Thymus (tissue), 11 donors: ENCODE measurements around the gene UBE2G2. TPM values are rescaled to one million over a fixed set of nuclear protein-coding genes. Genes with fewer than 3 reads are reported as not detected.

Source experiments
- DNase-seq, 9 donors: peaks; one replicate each; pipeline ENCODE4 v3.0.0-alpha.2; 2013; ENCODE audit warnings: low spot score in 9 of 9, low read depth in 6 of 9, missing footprints in 1 of 9
- H3K27ac ChIP-seq, 2 donors: one replicate each; pipeline ENCODE4 v1.5.1; 2013; ENCODE audit warnings: control low read depth in 1 of 2, low read depth in 1 of 2, low read length in 1 of 2, mild to moderate bottlenecking in 1 of 2, moderate library complexity in 1 of 2
- H3K27me3 ChIP-seq, 2 donors: one replicate each; pipeline ENCODE4 v1.5.1; 2013; ENCODE audit warnings: low read length in 1 of 2; ENCODE audit not compliant: control insufficient read depth in 2 of 2, insufficient read depth in 1 of 2
- H3K36me3 ChIP-seq, 2 donors: one replicate each; pipeline ENCODE4 v1.5.1; 2013; ENCODE audit warnings: low read length in 1 of 2, mild to moderate bottlenecking in 1 of 2, moderate library complexity in 1 of 2; ENCODE audit not compliant: control insufficient read depth in 2 of 2, insufficient read depth in 2 of 2
- H3K4me1 ChIP-seq, 2 donors: one replicate each; pipeline ENCODE4 v1.5.1; 2013; ENCODE audit warnings: low read length in 2 of 2; ENCODE audit not compliant: control insufficient read depth in 2 of 2, insufficient read depth in 2 of 2
- H3K4me3 ChIP-seq, 2 donors: one replicate each; pipeline ENCODE4 v1.5.1; 2013; ENCODE audit warnings: low read length in 2 of 2, control low read depth in 1 of 2, mild to moderate bottlenecking in 1 of 2
- H3K9me3 ChIP-seq, 2 donors: one replicate each; pipeline ENCODE4 v1.5.1; 2013; ENCODE audit warnings: low read length in 1 of 2, mild to moderate bottlenecking in 1 of 2; ENCODE audit not compliant: control insufficient read depth in 2 of 2, insufficient read depth in 1 of 2
- WGBS: extraction: QIAGEN DNeasy Blood & Tissue Kit; methylation state at CpG from one replicate; pipeline ENCODE4 v1.1.7; 2013; 5-methylcytosine and 5-hydroxymethylcytosine counted together
- polyA plus RNA-seq: library from polyadenylated mRNA; stranded (reverse); fragments of 200-250 nt; gene quantifications from one replicate; pipeline ENCODE4 v1.2.3, GENCODE V29; 2013
- total RNA-seq: library from RNA; stranded (reverse); fragments of 120-200 nt; gene quantifications from one replicate; pipeline ENCODE4 v1.2.4, GENCODE V29; 2013
- donor health status: healthy.

Gene UBE2G2
- total and polyA plus RNA-seq, 2 donors = 32.8 to 67.6 TPM

DNA sequence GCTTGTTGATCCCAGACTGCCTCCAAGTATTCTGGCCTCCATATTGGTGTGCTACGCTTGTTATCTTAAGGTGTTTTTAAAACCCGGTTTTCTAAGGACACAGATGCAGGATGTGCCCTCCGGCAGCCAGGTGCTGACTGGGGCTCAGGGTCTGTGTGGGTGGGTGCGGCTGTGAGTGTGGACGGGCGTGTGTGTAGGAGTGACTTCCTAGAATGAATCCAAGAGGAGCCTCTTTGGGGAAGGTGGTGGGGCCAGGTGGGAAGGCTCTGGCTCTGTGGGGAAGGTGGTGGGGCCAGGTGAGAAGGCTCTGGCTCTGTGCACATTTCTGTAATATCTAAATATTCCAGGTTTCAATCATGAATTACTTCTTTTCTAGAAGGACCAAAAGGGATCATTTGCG lies 77.4 kb downstream of the UBE2G2 start:
- H3K4me1 ChIP-seq = no peaks in the 10 kb centered on the region
- peaks cover 19 to 54% of the 10 kb centered on the region in 2 donors for H3K27me3 ChIP-seq
- no peak for DNase-seq
- no peak overlapping the region for H3K27ac ChIP-seq
- H3K36me3 ChIP-seq = no peaks in the 10 kb centered on the region
- H3K4me3 ChIP-seq = no peak overlapping the region
- 96% methylated on average over 7 of the region's 7 CpGs for WGBS
- no peaks in the 10 kb centered on the region for H3K9me3 ChIP-seq

DNA sequence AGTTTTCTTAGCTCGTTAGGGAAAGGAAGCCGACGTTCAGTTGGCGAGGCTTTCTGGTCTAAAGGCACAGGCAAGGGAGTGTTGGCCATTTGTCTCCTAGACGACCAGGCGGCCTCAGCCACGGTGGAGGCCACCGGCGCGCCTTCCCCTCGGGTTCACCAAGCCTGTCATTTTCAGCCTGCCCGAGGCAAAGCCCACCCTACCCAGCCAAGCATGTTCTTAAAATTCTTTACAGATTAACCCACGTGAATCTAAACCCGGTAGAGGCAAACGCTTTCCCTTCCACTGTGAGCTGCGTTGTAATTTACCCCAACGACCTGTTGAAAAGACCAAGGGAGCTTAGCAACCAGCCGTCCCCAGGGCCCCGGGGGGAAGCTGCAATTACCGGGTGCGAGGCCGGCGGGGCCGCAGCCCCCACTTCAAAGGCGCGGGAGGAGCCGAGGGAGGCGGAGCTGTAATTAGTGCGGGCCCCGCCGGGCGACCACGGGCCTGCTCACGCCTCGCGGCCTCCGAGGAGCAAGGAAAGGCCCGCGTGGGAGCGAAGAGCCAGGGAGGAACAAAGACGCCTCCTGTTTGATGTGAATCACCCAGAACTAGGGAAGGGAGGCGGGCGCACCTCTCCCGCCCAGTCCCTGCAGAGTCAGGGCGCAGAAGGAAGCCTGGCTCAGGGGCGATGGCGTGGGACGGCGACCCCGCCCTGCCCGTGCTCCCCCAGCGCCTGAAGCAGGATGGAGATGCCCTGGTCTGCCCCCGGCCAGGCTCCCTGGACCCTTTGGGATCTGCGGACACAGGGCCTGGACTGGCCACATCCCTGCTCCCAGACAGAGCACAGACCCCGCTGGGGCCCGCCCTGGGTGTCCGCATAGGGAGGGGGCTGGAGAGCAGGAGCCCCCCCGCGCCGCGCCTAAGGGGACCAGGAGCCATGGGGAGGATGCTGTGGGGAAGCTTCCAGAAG lies 78.2 kb downstream of the UBE2G2 start:
- WGBS = 19% methylated on average over 61 of the region's 61 CpGs
- H3K9me3 ChIP-seq = no peaks in the 10 kb centered on the region
- H3K4me3 ChIP-seq = no peak overlapping the region
- no peak overlapping the region for H3K27ac ChIP-seq
- no peak for DNase-seq
- peaks cover 19 to 59% of the 10 kb centered on the region in 2 donors for H3K27me3 ChIP-seq
- H3K36me3 ChIP-seq = no peaks in the 10 kb centered on the region
- H3K4me1 ChIP-seq = no peaks in the 10 kb centered on the region

GRCh38 chr21:44722731-44723130 lies 78.9 kb downstream of the UBE2G2 start:
- no peak overlapping the region for H3K4me3 ChIP-seq
- no peaks in the 10 kb centered on the region for H3K4me1 ChIP-seq
- DNase-seq = no peak
- no peaks in the 10 kb centered on the region for H3K36me3 ChIP-seq
- WGBS = 49% methylated on average over 5 of the region's 5 CpGs
- H3K27me3 ChIP-seq = peaks cover 22 to 61% of the 10 kb centered on the region in 2 donors
- no peak overlapping the region for H3K27ac ChIP-seq
- H3K9me3 ChIP-seq = no peaks in the 10 kb centered on the region

GRCh38 chr21:44720170-44720569 lies 81.5 kb downstream of the UBE2G2 start:
- Histone ChIP-seq H3K27me3 (peaks cover 22 to 67% of the 10 kb centered on the region in 2 donors), H3K4me3 (no peak overlapping the region), H3K9me3 (no peaks in the 10 kb centered on the region), H3K27ac (no peak overlapping the region), H3K4me1 (no peaks in the 10 kb centered on the region), H3K36me3 (no peaks in the 10 kb centered on the region)
- 96% methylated on average over 2 of the region's 2 CpGs for WGBS
- no peak for DNase-seq

Other genes starting within 250 kb of the UBE2G2 start
- gene KRTAP10-3, start 243.0 kb downstream of the UBE2G2 start, total RNA-seq = not detected
- not detected for gene KRTAP10-3, start 243.0 kb downstream of the UBE2G2 start, polyA plus RNA-seq
- not detected for gene KRTAP10-4, start 228.1 kb downstream of the UBE2G2 start, total RNA-seq
- gene KRTAP10-4, start 228.1 kb downstream of the UBE2G2 start, polyA plus RNA-seq = not detected
- not detected for gene KRTAP10-5, start 221.2 kb downstream of the UBE2G2 start, total RNA-seq
- not detected for gene KRTAP10-5, start 221.2 kb downstream of the UBE2G2 start, polyA plus RNA-seq
- gene KRTAP10-6, start 209.3 kb downstream of the UBE2G2 start, total RNA-seq = not detected
- gene KRTAP10-6, start 209.3 kb downstream of the UBE2G2 start, polyA plus RNA-seq = not detected
- gene KRTAP10-7, start 201.2 kb downstream of the UBE2G2 start, total RNA-seq = not detected
- not detected for gene KRTAP10-7, start 201.2 kb downstream of the UBE2G2 start, polyA plus RNA-seq
- not detected for gene KRTAP10-8, start 189.7 kb downstream of the UBE2G2 start, total RNA-seq
- not detected for gene KRTAP10-8, start 189.7 kb downstream of the UBE2G2 start, polyA plus RNA-seq
- gene KRTAP10-9, start 174.7 kb downstream of the UBE2G2 start, total RNA-seq = not detected
- not detected for gene KRTAP10-9, start 174.7 kb downstream of the UBE2G2 start, polyA plus RNA-seq
- not detected for gene KRTAP10-10, start 164.5 kb downstream of the UBE2G2 start, total RNA-seq
- not detected for gene KRTAP10-10, start 164.5 kb downstream of the UBE2G2 start, polyA plus RNA-seq
- not detected for gene KRTAP10-11, start 155.4 kb downstream of the UBE2G2 start, total RNA-seq
- not detected for gene KRTAP10-11, start 155.4 kb downstream of the UBE2G2 start, polyA plus RNA-seq
- gene KRTAP12-4, start 147.2 kb downstream of the UBE2G2 start, total RNA-seq = not detected
- gene KRTAP12-4, start 147.2 kb downstream of the UBE2G2 start, polyA plus RNA-seq = not detected
- not detected for gene KRTAP12-3, start 143.9 kb downstream of the UBE2G2 start, total RNA-seq
- not detected for gene KRTAP12-3, start 143.9 kb downstream of the UBE2G2 start, polyA plus RNA-seq
- gene KRTAP12-2, start 134.9 kb downstream of the UBE2G2 start, total RNA-seq = not detected
- gene KRTAP12-2, start 134.9 kb downstream of the UBE2G2 start, polyA plus RNA-seq = not detected
- gene KRTAP12-1, start 119.7 kb downstream of the UBE2G2 start, total RNA-seq = not detected
- not detected for gene KRTAP12-1, start 119.7 kb downstream of the UBE2G2 start, polyA plus RNA-seq
- not detected for gene KRTAP10-12, start 104.6 kb downstream of the UBE2G2 start, total RNA-seq
- not detected for gene KRTAP10-12, start 104.6 kb downstream of the UBE2G2 start, polyA plus RNA-seq
- 0.38 TPM for gene TSPEAR, start 90.2 kb downstream of the UBE2G2 start, total RNA-seq
- gene TSPEAR, start 90.2 kb downstream of the UBE2G2 start, polyA plus RNA-seq = 0.07 TPM
- 63.7 TPM for gene SUMO3, start 16.2 kb upstream of the UBE2G2 start, total RNA-seq
- gene SUMO3, start 16.2 kb upstream of the UBE2G2 start, polyA plus RNA-seq = 49.6 TPM
- 75.3 TPM for gene PTTG1IP, start 71.9 kb upstream of the UBE2G2 start, total RNA-seq
- gene PTTG1IP, start 71.9 kb upstream of the UBE2G2 start, polyA plus RNA-seq = 138 TPM
- 134 TPM for gene ITGB2, start 119.1 kb upstream of the UBE2G2 start, total RNA-seq
- 104 TPM for gene ITGB2, start 119.1 kb upstream of the UBE2G2 start, polyA plus RNA-seq
- 29.0 TPM for gene SLX9, start 138.2 kb upstream of the UBE2G2 start, total RNA-seq
- gene SLX9, start 138.2 kb upstream of the UBE2G2 start, polyA plus RNA-seq = 28.4 TPM